SK-N-SH treated with all-trans-retinoic acid at 6 μM for 48 hours (cell line): Measurements from ENCODE around the gene CPSF4.
"Not testable (repeated sequence)": the region's sequence is repeated elsewhere in the genome, so short reads cannot be mapped to it uniquely, and the experiment has no call there.

Experiments used
- ESRRG ChIP-seq: fragments of 250-450 bp; sonication (Bioruptor Pico); IDR thresholded peaks from 2 replicates; pipeline ENCODE4 v1.6.1; 2021; ENCODE audit warnings: mild to moderate bottlenecking
- PATZ1 ChIP-seq: fragments of 250-450 bp; sonication (Bioruptor Pico); IDR thresholded peaks from 2 replicates; pipeline ENCODE4 v1.8.0; 2020; ENCODE audit warnings: mild to moderate bottlenecking, moderate library complexity, borderline replicate concordance
- RARB ChIP-seq: fragments of 250-450 bp; sonication (Bioruptor Pico); IDR thresholded peaks from 2 replicates; pipeline ENCODE4 v1.8.0; 2021; ENCODE audit warnings: mild to moderate bottlenecking, moderate library complexity
- ZC3H10 ChIP-seq: fragments of 250-450 bp; sonication (Bioruptor Pico); IDR thresholded peaks from 2 replicates; pipeline ENCODE4 v1.5.1; 2021; ENCODE audit warnings: mild to moderate bottlenecking, moderate library complexity
- ZFP30 ChIP-seq: fragments of 450-650 bp; formaldehyde crosslinking; IDR thresholded peaks from 2 replicates; pipeline ENCODE4 v1.5.0; 2022; ENCODE audit warnings: mild to moderate bottlenecking, moderate library complexity

- not testable (repeated sequence) for TF ChIP-seq PATZ1 (CRISPR knock-in tag); ZFP30 (CRISPR knock-in tag); RARB (CRISPR knock-in tag); ESRRG (CRISPR knock-in tag); ZC3H10
These were observed 6.8 kb upstream of the CPSF4 start for GRCh38 chr7:99431756-99432540.
